HepG2 (cell line): ENCODE measurements around the gene HSPA1A. TPM values are rescaled to one million over a fixed set of nuclear protein-coding genes. Genes with fewer than 3 reads are reported as not detected.

Source experiments
- ATAC-seq: fragments of 200-7000 bp; cut with Tn5 transposase; 3 replicates; pipeline ENCODE4 v1.9.1; 2020; ENCODE audit warnings: mild to moderate bottlenecking, moderate library complexity
- BruUV-seq: library from RNA; stranded (reverse); fragments of 400-500 nt; replicated peaks from 2 replicates; lab custom pipeline; 2021; lab: Mats Ljungman, UMichigan
- CTCF ChIA-PET: fragments of 300-600 bp; formaldehyde crosslinking; extraction: SDS; loops from one replicate; lab custom pipeline; 2021; ENCODE audit warnings: low total read pairs, inconsistent platforms, low intra/inter-chr PET ratio; lab: Yijun Ruan, JAX
- POLR2A ChIA-PET: fragments of 350-600 bp; sonication (Branson Sonifier 250); formaldehyde crosslinking; loops from one replicate; lab custom pipeline; 2020; ENCODE audit warnings: antibody characterized with exemption, inconsistent platforms; lab: Yijun Ruan, JAX
- DNase-seq: peaks from one replicate; pipeline ENCODE4 v3.0.0-alpha.2; 2015; ENCODE audit warnings: low spot score
- FAIRE-seq: peaks from 3 replicates; lab custom pipeline; 2011; peaks lifted over from hg19 to GRCh38; lab: Jason Lieb, UNC
- H2AFZ ChIP-seq: one replicate; pipeline ENCODE4 v1.6.1; 2011; ENCODE audit warnings: low read length, inconsistent platforms
- H3K27ac ChIP-seq: fragments of 300-600 bp; 3 replicates; pipeline ENCODE4 v1.8.0; 2011; ENCODE audit warnings: mixed run types, mild to moderate bottlenecking, mixed read lengths, low read length, inconsistent platforms; ENCODE audit not compliant: insufficient read depth; ENCODE audit errors: extremely low read length
- H3K27me3 ChIP-seq, 2 experiments: fragments of 200-600 bp in 1 of 2; 2 replicates in 1 of 2; 3 replicates in 1 of 2; pipeline versions ENCODE4 v1.6.0 to v1.8.0; 2011; ENCODE audit warnings: low read length in 2 of 2, mild to moderate bottlenecking in 2 of 2, moderate library complexity in 2 of 2, inconsistent platforms in 1 of 2; ENCODE audit not compliant: insufficient read depth in 2 of 2, control insufficient read depth in 1 of 2
- H3K36me3 ChIP-seq, 2 experiments: fragments of 200-600 bp in 1 of 2; replicated peaks in 1 of 2; 2 replicates in 1 of 2; 3 replicates in 1 of 2; pipeline versions ENCODE4 v1.5.1 to v1.8.0; 2011; ENCODE audit warnings: low read length in 2 of 2, inconsistent platforms in 1 of 2; ENCODE audit not compliant: insufficient read depth in 2 of 2, control insufficient read depth in 1 of 2
- H3K4me1 ChIP-seq: 2 replicates; pipeline ENCODE4 v1.5.1; 2012; ENCODE audit warnings: low read length, inconsistent platforms; ENCODE audit not compliant: insufficient read depth
- H3K4me2 ChIP-seq: 2 replicates; pipeline ENCODE4 v1.6.0; 2011; ENCODE audit warnings: low read depth, low read length, inconsistent platforms
- H3K4me3 ChIP-seq, 3 experiments: fragments of 200-600 bp in 1 of 3; sonication (generic), shearing (Covaris generic) in 1 of 3; replicated peaks in 1 of 3; 2 replicates each; pipeline ENCODE4 v1.5.1; 2011 to 2016; ENCODE audit warnings: low read length in 3 of 3, inconsistent platforms in 2 of 3, low read depth in 2 of 3, mild to moderate bottlenecking in 2 of 3, control low read depth in 1 of 3, mixed read lengths in 1 of 3; ENCODE audit not compliant: insufficient read depth in 1 of 3
- H3K79me2 ChIP-seq: one replicate; pipeline ENCODE4 v1.6.1; 2011; ENCODE audit warnings: low read length, inconsistent platforms; ENCODE audit not compliant: insufficient read depth
- H3K9ac ChIP-seq: 2 replicates; pipeline ENCODE4 v1.6.0; 2011; ENCODE audit warnings: mild to moderate bottlenecking, low read depth, low read length, inconsistent platforms; ENCODE audit not compliant: insufficient read depth
- H3K9me3 ChIP-seq: 2 replicates; pipeline ENCODE4 v1.5.1; 2012; ENCODE audit warnings: mild to moderate bottlenecking, low read length
- H4K20me1 ChIP-seq: 2 replicates; pipeline ENCODE4 v1.6.0; 2011; ENCODE audit warnings: inconsistent platforms, mild to moderate bottlenecking, low read length, moderate library complexity; ENCODE audit not compliant: insufficient read depth
- DMTF1 ChIP-seq: sonication (generic); formaldehyde crosslinking; IDR thresholded peaks from 2 replicates; pipeline ENCODE4 v1.4.0; 2020; ENCODE audit warnings: mild to moderate bottlenecking, missing genetic modification reagents
- FOXC1 ChIP-seq: sonication (generic); formaldehyde crosslinking; IDR thresholded peaks from 2 replicates; pipeline ENCODE4 v1.8.0; 2022; ENCODE audit warnings: mild to moderate bottlenecking, missing genetic modification reagents, borderline replicate concordance
- HNF4A ChIP-seq: sonication (generic); formaldehyde crosslinking; IDR thresholded peaks from 2 replicates; pipeline ENCODE4 v1.4.0; 2020; ENCODE audit warnings: missing genetic modification reagents
- KDM1A ChIP-seq: IDR thresholded peaks from 2 replicates; pipeline ENCODE4 v1.6.1; 2016; ENCODE audit warnings: missing compliant biosample characterization
- NFIC ChIP-seq: IDR thresholded peaks from 2 replicates; pipeline ENCODE4 v1.6.1; 2012; ENCODE audit warnings: mild to moderate bottlenecking, low read length, inconsistent platforms
- RBFOX2 ChIP-seq: fragments of 200-400 bp; formaldehyde crosslinking; IDR thresholded peaks from 2 replicates; pipeline ENCODE4 v1.6.1; 2017; ENCODE audit warnings: low read depth, mild to moderate bottlenecking, low read length
- STAT6 ChIP-seq: sonication (generic); formaldehyde crosslinking; IDR thresholded peaks from 2 replicates; pipeline ENCODE4 v1.4.0; 2020; ENCODE audit warnings: missing genetic modification reagents, mild to moderate bottlenecking, borderline replicate concordance
- TGIF2 ChIP-seq: IDR thresholded peaks from 2 replicates; pipeline ENCODE4 v1.6.1; 2016; ENCODE audit warnings: control low read depth, missing compliant biosample characterization
- ZFP37 ChIP-seq: sonication (generic); formaldehyde crosslinking; IDR thresholded peaks from 2 replicates; pipeline ENCODE4 v1.4.0; 2020; ENCODE audit warnings: missing genetic modification reagents, borderline replicate concordance
- ZNF574 ChIP-seq: sonication (generic); formaldehyde crosslinking; IDR thresholded peaks from 2 replicates; pipeline ENCODE4 v1.4.0; 2020; ENCODE audit warnings: missing genetic modification reagents
- WGBS: methylation state at CpG from one replicate; pipeline ENCODE4 v1.1.6; 2017; ENCODE audit warnings: low lambda C conversion rate; 5-methylcytosine and 5-hydroxymethylcytosine counted together
- in situ Hi-C: cut with HindIII; loops from 2 replicates; pipeline ENCODE4 v1.10.0; 2017; ENCODE audit warnings: low pct_unique_long_range_greater_than_20kb; ENCODE audit not compliant: extremely low pct_ligation_motif_present
- intact Hi-C: fragments of 100-400 bp; cut with micrococcal nuclease; formaldehyde crosslinking; loops from one replicate; pipeline ENCODE4 v1.10.0; 2022; ENCODE audit not compliant: unreplicated experiment
- polyA plus RNA-seq, 8 experiments: library from polyadenylated mRNA; depleted of rRNA in 3 of 8; stranded (reverse) in 7 of 8; unstranded in 1 of 8; fragments of >200 nt; fragmentation: Illumina TruSeq in 4 of 8; extraction: Trizol in 4 of 8; gene quantifications; 2 replicates each; pipeline versions ENCODE4 v1.2.1 to v1.2.3, GENCODE V29; 2011 to 2016; ENCODE audit warnings: low read depth in 4 of 8, missing spikeins in 1 of 8, mixed read lengths in 1 of 8; ENCODE audit not compliant: insufficient read depth in 1 of 8
- total RNA-seq, 5 experiments: library from RNA; depleted of rRNA; stranded (reverse); fragments of >200 nt; fragmentation: Illumina TruSeq; extraction: Trizol; gene quantifications; 2 replicates each; pipeline ENCODE4 v1.2.3, GENCODE V29; 2016; ENCODE audit warnings: low read depth in 1 of 5

The HSPA1A gene
- total and polyA plus RNA-seq, 2 of the 13 experiments (the other 11 are each of a cell fraction or from before 2014, with no cell fraction given), result 44.5 to 85.0 TPM

GRCh38 chr6:31797588-31797987 lies 17.8 kb upstream of the HSPA1A start:
- TF ChIP-seq RBFOX2 (0 out of 2 replicates have a peak, but pooled peaks have one; percentile 13), FOXC1 (no peak)
- Histone ChIP-seq H3K4me2 (no peak overlapping the region), H3K4me1 (peaks cover 25% of the 10 kb centered on the region), H3K27me3 (no peaks in the 10 kb centered on the region; a peak in 1 of 5 replicates), H3K27ac (no peak overlapping the region), H3K9me3 (no peaks in the 10 kb centered on the region), H3K9ac (no peak overlapping the region), H3K36me3 (peaks cover 0 to 18% of the 10 kb centered on the region in 2 experiments; a peak in 4 of 5 replicates), H3K4me3 (no peak overlapping the region), H4K20me1 (no peaks in the 10 kb centered on the region), H2AFZ (no peak overlapping the region), H3K79me2 (peaks cover 22% of the 10 kb centered on the region)
- ATAC-seq (no peak), FAIRE-seq (no peak), DNase-seq (no peak)
- 98% methylated on average over 5 of the region's 5 CpGs for WGBS
- in situ Hi-C loops (no loop called here), intact Hi-C loops (no loop called here)
- no TSS peak for BruUV-seq
- POLR2A ChIA-PET, result interaction anchor here (1.1 to 4.3 kb wide), 3 partner anchors 9 to 60 kb away, joined by 3 to 47 read pairs (median 6); partner anchors contain the start of genes CLIC1, LSM2 and MSH5
- CTCF ChIA-PET, result no interaction called here

GRCh38 chr6:31799781-31800180 lies 15.6 kb upstream of the HSPA1A start:
- in situ Hi-C loops (no loop called here), intact Hi-C loops (no loop called here)
- no TSS peak for BruUV-seq
- Histone ChIP-seq H2AFZ (no peak overlapping the region), H3K36me3 (peaks cover 0 to 20% of the 10 kb centered on the region in 2 experiments; a peak in 3 of 5 replicates), H3K79me2 (peaks cover 7% of the 10 kb centered on the region), H3K27me3 (no peaks in the 10 kb centered on the region; a peak in 1 of 5 replicates), H3K27ac (no peak overlapping the region), H3K4me3 (no peak overlapping the region), H3K4me2 (no peak overlapping the region), H3K9ac (no peak overlapping the region), H3K9me3 (no peaks in the 10 kb centered on the region), H3K4me1 (peaks cover 6% of the 10 kb centered on the region), H4K20me1 (no peaks in the 10 kb centered on the region)
- ATAC-seq (no peak), DNase-seq (no peak), FAIRE-seq (no peak)
- 97% methylated on average over 12 of the region's 12 CpGs for WGBS
- CTCF ChIA-PET, result no interaction called here
- POLR2A ChIA-PET, result interaction anchor here (1.2 to 1.5 kb wide), 2 partner anchors 7 to 28 kb away, joined by 5 to 6 read pairs; partner anchors contain the start of genes HSPA1B and LSM2
- TF ChIP-seq TGIF2 (no peak), ZFP37 (no peak), NFIC (no peak), STAT6 (CRISPR knock-in tag) (no peak), DMTF1 (no peak), ZNF574 (CRISPR knock-in tag) (no peak), HNF4A (no peak), KDM1A (CRISPR knock-in tag) (no peak)
